HepG2 (cell line): ENCODE measurements around the gene FAM20C. TPM values are rescaled to one million over a fixed set of nuclear protein-coding genes. Genes with fewer than 3 reads are reported as not detected.

ENCODE experiments used
- ATAC-seq: fragments of 200-7000 bp; cut with Tn5 transposase; 3 replicates; pipeline ENCODE4 v1.9.1; 2020; ENCODE audit warnings: mild to moderate bottlenecking, moderate library complexity
- BruUV-seq: library from RNA; stranded (reverse); fragments of 400-500 nt; replicated peaks from 2 replicates; lab custom pipeline; 2021; lab: Mats Ljungman, UMichigan
- CTCF ChIA-PET: fragments of 300-600 bp; formaldehyde crosslinking; extraction: SDS; loops from one replicate; lab custom pipeline; 2021; ENCODE audit warnings: low total read pairs, inconsistent platforms, low intra/inter-chr PET ratio; lab: Yijun Ruan, JAX
- POLR2A ChIA-PET: fragments of 350-600 bp; sonication (Branson Sonifier 250); formaldehyde crosslinking; loops from one replicate; lab custom pipeline; 2020; ENCODE audit warnings: antibody characterized with exemption, inconsistent platforms; lab: Yijun Ruan, JAX
- DNase-seq: peaks from one replicate; pipeline ENCODE4 v3.0.0-alpha.2; 2015; ENCODE audit warnings: low spot score
- FAIRE-seq: peaks from 3 replicates; lab custom pipeline; 2011; peaks lifted over from hg19 to GRCh38; lab: Jason Lieb, UNC
- H2AFZ ChIP-seq: one replicate; pipeline ENCODE4 v1.6.1; 2011; ENCODE audit warnings: low read length, inconsistent platforms
- H3K27ac ChIP-seq: fragments of 300-600 bp; 3 replicates; pipeline ENCODE4 v1.8.0; 2011; ENCODE audit warnings: mixed run types, mild to moderate bottlenecking, mixed read lengths, low read length, inconsistent platforms; ENCODE audit not compliant: insufficient read depth; ENCODE audit errors: extremely low read length
- H3K27me3 ChIP-seq, 2 experiments: fragments of 200-600 bp in 1 of 2; 2 replicates in 1 of 2; 3 replicates in 1 of 2; pipeline versions ENCODE4 v1.6.0 to v1.8.0; 2011; ENCODE audit warnings: low read length in 2 of 2, mild to moderate bottlenecking in 2 of 2, moderate library complexity in 2 of 2, inconsistent platforms in 1 of 2; ENCODE audit not compliant: insufficient read depth in 2 of 2, control insufficient read depth in 1 of 2
- H3K36me3 ChIP-seq, 2 experiments: fragments of 200-600 bp in 1 of 2; replicated peaks in 1 of 2; 2 replicates in 1 of 2; 3 replicates in 1 of 2; pipeline versions ENCODE4 v1.5.1 to v1.8.0; 2011; ENCODE audit warnings: low read length in 2 of 2, inconsistent platforms in 1 of 2; ENCODE audit not compliant: insufficient read depth in 2 of 2, control insufficient read depth in 1 of 2
- H3K4me1 ChIP-seq: 2 replicates; pipeline ENCODE4 v1.5.1; 2012; ENCODE audit warnings: low read length, inconsistent platforms; ENCODE audit not compliant: insufficient read depth
- H3K4me2 ChIP-seq: 2 replicates; pipeline ENCODE4 v1.6.0; 2011; ENCODE audit warnings: low read depth, low read length, inconsistent platforms
- H3K4me3 ChIP-seq, 3 experiments: fragments of 200-600 bp in 1 of 3; sonication (generic), shearing (Covaris generic) in 1 of 3; replicated peaks in 1 of 3; 2 replicates each; pipeline ENCODE4 v1.5.1; 2011 to 2016; ENCODE audit warnings: low read length in 3 of 3, inconsistent platforms in 2 of 3, low read depth in 2 of 3, mild to moderate bottlenecking in 2 of 3, control low read depth in 1 of 3, mixed read lengths in 1 of 3; ENCODE audit not compliant: insufficient read depth in 1 of 3
- H3K79me2 ChIP-seq: one replicate; pipeline ENCODE4 v1.6.1; 2011; ENCODE audit warnings: low read length, inconsistent platforms; ENCODE audit not compliant: insufficient read depth
- H3K9ac ChIP-seq: 2 replicates; pipeline ENCODE4 v1.6.0; 2011; ENCODE audit warnings: mild to moderate bottlenecking, low read depth, low read length, inconsistent platforms; ENCODE audit not compliant: insufficient read depth
- H3K9me3 ChIP-seq: 2 replicates; pipeline ENCODE4 v1.5.1; 2012; ENCODE audit warnings: mild to moderate bottlenecking, low read length
- H4K20me1 ChIP-seq: 2 replicates; pipeline ENCODE4 v1.6.0; 2011; ENCODE audit warnings: inconsistent platforms, mild to moderate bottlenecking, low read length, moderate library complexity; ENCODE audit not compliant: insufficient read depth
- FOXO4 ChIP-seq: sonication (generic); formaldehyde crosslinking; conservative IDR thresholded peaks from 2 replicates; pipeline ENCODE4 v1.8.1; 2023; ENCODE audit warnings: missing genetic modification reagents
- HES4 ChIP-seq: sonication (generic); formaldehyde crosslinking; IDR thresholded peaks from 2 replicates; pipeline ENCODE4 v1.9.0; 2021; ENCODE audit warnings: mild to moderate bottlenecking, missing genetic modification reagents, borderline replicate concordance
- NR2F1 ChIP-seq, 2 experiments: fragments of 450-650 bp in 1 of 2; formaldehyde crosslinking in 1 of 2; IDR thresholded peaks; 2 replicates each; pipeline versions ENCODE4 v1.5.0 to v1.6.1; 2016 to 2020; ENCODE audit warnings: mild to moderate bottlenecking in 1 of 2, missing compliant biosample characterization in 1 of 2, missing genetic modification reagents in 1 of 2, moderate library complexity in 1 of 2
- WGBS: methylation state at CpG from one replicate; pipeline ENCODE4 v1.1.6; 2017; ENCODE audit warnings: low lambda C conversion rate; 5-methylcytosine and 5-hydroxymethylcytosine counted together
- in situ Hi-C: cut with HindIII; loops from 2 replicates; pipeline ENCODE4 v1.10.0; 2017; ENCODE audit warnings: low pct_unique_long_range_greater_than_20kb; ENCODE audit not compliant: extremely low pct_ligation_motif_present
- intact Hi-C: fragments of 100-400 bp; cut with micrococcal nuclease; formaldehyde crosslinking; loops from one replicate; pipeline ENCODE4 v1.10.0; 2022; ENCODE audit not compliant: unreplicated experiment
- polyA plus RNA-seq, 8 experiments: library from polyadenylated mRNA; depleted of rRNA in 3 of 8; stranded (reverse) in 7 of 8; unstranded in 1 of 8; fragments of >200 nt; fragmentation: Illumina TruSeq in 4 of 8; extraction: Trizol in 4 of 8; gene quantifications; 2 replicates each; pipeline versions ENCODE4 v1.2.1 to v1.2.3, GENCODE V29; 2011 to 2016; ENCODE audit warnings: low read depth in 4 of 8, missing spikeins in 1 of 8, mixed read lengths in 1 of 8; ENCODE audit not compliant: insufficient read depth in 1 of 8
- total RNA-seq, 5 experiments: library from RNA; depleted of rRNA; stranded (reverse); fragments of >200 nt; fragmentation: Illumina TruSeq; extraction: Trizol; gene quantifications; 2 replicates each; pipeline ENCODE4 v1.2.3, GENCODE V29; 2016; ENCODE audit warnings: low read depth in 1 of 5

Gene FAM20C
- total and polyA plus RNA-seq, 2 of the 13 experiments (the other 11 are each of a cell fraction or from before 2014, with no cell fraction given), result 11.9 to 19.9 TPM

GRCh38 chr7:295155-296154, 103.1 kb downstream of the FAM20C start:
- H3K27me3 ChIP-seq, result peaks cover 6 to 35% of the 10 kb centered on the region in 2 experiments; a peak in 3 of 5 replicates

More at GRCh38 chr7:295155-296154, 103.1 kb downstream of the FAM20C start:
- H2AFZ ChIP-seq, result no peak overlapping the region
- intact Hi-C loops (no loop called here), in situ Hi-C loops (no loop called here)
- no peak overlapping the region for H3K9ac ChIP-seq
- FAIRE-seq (no peak), ATAC-seq (no peak), DNase-seq (no peak)
- H4K20me1 ChIP-seq, result no peaks in the 10 kb centered on the region
- BruUV-seq, result no TSS peak
- peak overlapping the region in 1 of 3 experiments; percentile 55; a peak in 1 of 6 replicates for H3K4me3 ChIP-seq
- POLR2A ChIA-PET, result no interaction called here
- no peaks in the 10 kb centered on the region for H3K36me3 ChIP-seq
- H3K9me3 ChIP-seq, result no peaks in the 10 kb centered on the region
- peaks cover 33% of the 10 kb centered on the region for H3K4me1 ChIP-seq
- 95% methylated on average over 6 of the region's 27 CpGs for WGBS
- CTCF ChIA-PET, result no interaction called here
- no peak overlapping the region for H3K27ac ChIP-seq
- TF ChIP-seq FOXO4 (CRISPR knock-in tag), result 0 out of 2 replicates have a peak, but pooled peaks have one; percentile 39
- TF ChIP-seq NR2F1 (CRISPR knock-in tag; IDR thresholded peaks at IDR 0.05), result no peak
- TF ChIP-seq HES4, result 0 out of 2 replicates have a peak, but pooled peaks have one; percentile 23
- peak overlapping the region; percentile 76; the same call in 1 of the 2 replicates for H3K4me2 ChIP-seq
- no peaks in the 10 kb centered on the region for H3K79me2 ChIP-seq
